H1 (cell line): ENCODE measurements around the gene OGFRL1. TPM values are rescaled to one million over a fixed set of nuclear protein-coding genes. Genes with fewer than 3 reads are reported as not detected.

Source experiments
- CTCF ChIA-PET: fragments of 300-600 bp; sonication (Branson Sonifier 250); formaldehyde crosslinking; loops from one replicate; lab custom pipeline; 2021; ENCODE audit not compliant: partially characterized antibody; lab: Charles Lee
- POLR2A ChIA-PET: fragments of 300-600 bp; sonication (Branson Sonifier 250); formaldehyde crosslinking; loops from one replicate; lab custom pipeline; 2021; ENCODE audit warnings: inconsistent platforms; ENCODE audit not compliant: partially characterized antibody; lab: Charles Lee
- DNase-seq, 2 experiments: peaks; one replicate each; pipeline versions ENCODE4 v3.0.0 to v3.0.0-alpha.2; 2010 to 2022; ENCODE audit warnings: low spot score in 2 of 2, low read depth in 1 of 2, mixed read lengths in 1 of 2
- FAIRE-seq: peaks from 2 replicates; lab custom pipeline; 2011; peaks lifted over from hg19 to GRCh38; lab: Jason Lieb, UNC
- H2AFZ ChIP-seq: 2 replicates; pipeline ENCODE4 v1.8.1; 2012; ENCODE audit warnings: low read length, inconsistent platforms
- H2AK5ac ChIP-seq: 2 replicates; pipeline ENCODE4 v1.6.1; 2013; ENCODE audit warnings: low read depth, low read length
- H2BK120ac ChIP-seq: replicated peaks from 2 replicates; pipeline ENCODE3; 2013; ENCODE audit warnings: low read depth, low read length, inconsistent platforms
- H2BK12ac ChIP-seq: 2 replicates; pipeline ENCODE4 v1.6.1; 2013; ENCODE audit warnings: low read depth, low read length
- H2BK15ac ChIP-seq: 2 replicates; pipeline ENCODE4 v1.6.1; 2013; ENCODE audit warnings: low read length
- H2BK20ac ChIP-seq: 2 replicates; pipeline ENCODE4 v1.6.1; 2013; ENCODE audit warnings: low read length
- H2BK5ac ChIP-seq: 2 replicates; pipeline ENCODE4 v1.6.1; 2013; ENCODE audit warnings: low read depth, low read length
- H3K14ac ChIP-seq: 2 replicates; pipeline ENCODE4 v1.6.1; 2013; ENCODE audit warnings: inconsistent platforms; ENCODE audit not compliant: insufficient read length
- H3K18ac ChIP-seq: 2 replicates; pipeline ENCODE4 v1.6.1; 2013; ENCODE audit warnings: low read length; ENCODE audit errors: extremely low read depth
- H3K23ac ChIP-seq: 2 replicates; pipeline ENCODE4 v1.6.1; 2013; ENCODE audit warnings: inconsistent platforms; ENCODE audit not compliant: insufficient read length
- H3K23me2 ChIP-seq: 2 replicates; pipeline ENCODE4 v1.6.1; 2013; ENCODE audit warnings: low read depth, low read length
- H3K27ac ChIP-seq: 2 replicates; pipeline ENCODE4 v1.6.1; 2011; ENCODE audit warnings: low read depth, low read length, inconsistent platforms
- H3K27me3 ChIP-seq, 4 experiments: replicated peaks in 1 of 4; 1 replicate in 1 of 4; 2 replicates in 3 of 4; pipeline versions ENCODE4 v1.6.1 to v1.8.1; 2011 to 2013; ENCODE audit warnings: low read length in 3 of 4, mild to moderate bottlenecking in 3 of 4, inconsistent platforms in 2 of 4, mixed read lengths in 2 of 4, moderate library complexity in 1 of 4; ENCODE audit not compliant: control insufficient read depth in 3 of 4, insufficient read depth in 3 of 4; ENCODE audit errors: extremely low read depth in 1 of 4
- H3K36me3 ChIP-seq, 4 experiments: 2 replicates each; pipeline versions ENCODE4 v1.6.1 to v1.8.1; 2011 to 2013; ENCODE audit warnings: mild to moderate bottlenecking in 4 of 4, low read length in 3 of 4, moderate library complexity in 2 of 4, control low read depth in 1 of 4, inconsistent platforms in 1 of 4; ENCODE audit not compliant: insufficient read depth in 4 of 4, control insufficient read depth in 2 of 4
- H3K4ac ChIP-seq: replicated peaks from 2 replicates; pipeline ENCODE3; 2013; ENCODE audit warnings: low read length, low read depth, mixed read lengths, inconsistent platforms; ENCODE audit not compliant: insufficient read length
- H3K4me1 ChIP-seq, 4 experiments: replicated peaks in 1 of 4; 1 replicate in 1 of 4; 2 replicates in 3 of 4; pipeline versions ENCODE4 v1.6.1 to v1.8.1; 2011 to 2013; ENCODE audit warnings: low read length in 3 of 4, inconsistent platforms in 2 of 4, mixed read lengths in 1 of 4; ENCODE audit not compliant: insufficient read depth in 4 of 4, control insufficient read depth in 3 of 4
- H3K4me2 ChIP-seq, 2 experiments: 2 replicates each; pipeline versions ENCODE4 v1.6.1 to v1.8.1; 2011 to 2013; ENCODE audit warnings: low read depth in 2 of 2, low read length in 2 of 2, control low read depth in 1 of 2, inconsistent platforms in 1 of 2, mild to moderate bottlenecking in 1 of 2; ENCODE audit not compliant: insufficient read depth in 1 of 2
- H3K4me3 ChIP-seq, 4 experiments: fragments of 200-600, 300-600 bp in 1 of 4; sonication (generic), shearing (Covaris generic), sonication (Bioruptor Twin) in 1 of 4; 2 replicates each; pipeline versions ENCODE4 v1.5.1 to v1.8.1; 2011 to 2016; ENCODE audit warnings: low read length in 4 of 4, low read depth in 3 of 4, control low read depth in 2 of 4, inconsistent platforms in 2 of 4, mild to moderate bottlenecking in 2 of 4, mixed read lengths in 1 of 4, moderate library complexity in 1 of 4; ENCODE audit not compliant: insufficient read depth in 2 of 4; ENCODE audit errors: extremely low read depth in 1 of 4
- H3K56ac ChIP-seq: replicated peaks from 2 replicates; pipeline ENCODE3; 2013; ENCODE audit warnings: low read depth, mild to moderate bottlenecking, mixed read lengths, low read length, inconsistent platforms; ENCODE audit not compliant: insufficient read length
- H3K79me1 ChIP-seq: 2 replicates; pipeline ENCODE4 v1.6.1; 2013; ENCODE audit warnings: low read depth, low read length, control low read depth
- H3K79me2 ChIP-seq, 2 experiments: 2 replicates each; pipeline versions ENCODE4 v1.6.1 to v1.8.1; 2012 to 2013; ENCODE audit warnings: low read length in 2 of 2, mild to moderate bottlenecking in 2 of 2, inconsistent platforms in 1 of 2; ENCODE audit not compliant: insufficient read depth in 2 of 2, control insufficient read depth in 1 of 2
- H3K9ac ChIP-seq, 4 experiments: replicated peaks in 1 of 4; 1 replicate in 1 of 4; 2 replicates in 3 of 4; pipeline versions ENCODE4 v1.6.1 to v1.8.1; 2011 to 2013; ENCODE audit warnings: low read depth in 3 of 4, low read length in 3 of 4, control low read depth in 2 of 4, mild to moderate bottlenecking in 2 of 4, moderate library complexity in 2 of 4, inconsistent platforms in 1 of 4; ENCODE audit errors: extremely low read depth in 1 of 4
- H3K9me3 ChIP-seq, 2 experiments: 2 replicates each; pipeline versions ENCODE4 v1.6.1 to v1.8.1; 2012 to 2013; ENCODE audit warnings: mild to moderate bottlenecking in 2 of 2, moderate library complexity in 2 of 2, control low read depth in 1 of 2, inconsistent platforms in 1 of 2, low read depth in 1 of 2, low read length in 1 of 2, mixed read lengths in 1 of 2; ENCODE audit not compliant: insufficient read depth in 2 of 2
- H4K20me1 ChIP-seq, 2 experiments: replicated peaks in 1 of 2; 2 replicates each; pipeline versions ENCODE3 to v1.8.1; 2011 to 2013; ENCODE audit warnings: inconsistent platforms in 2 of 2, low read length in 2 of 2, mild to moderate bottlenecking in 1 of 2; ENCODE audit not compliant: insufficient read depth in 2 of 2, control insufficient read depth in 1 of 2
- H4K5ac ChIP-seq: 2 replicates; pipeline ENCODE4 v1.6.1; 2013; ENCODE audit warnings: low read length, low read depth, mixed read lengths, inconsistent platforms; ENCODE audit not compliant: insufficient read length
- H4K8ac ChIP-seq: 2 replicates; pipeline ENCODE4 v1.8.0; 2013; ENCODE audit warnings: mild to moderate bottlenecking, moderate library complexity, low read length, inconsistent platforms; ENCODE audit not compliant: insufficient read depth; ENCODE audit errors: extremely low read depth
- H4K91ac ChIP-seq: replicated peaks from 2 replicates; pipeline ENCODE3; 2013; ENCODE audit warnings: low read length, mixed read lengths, inconsistent platforms; ENCODE audit not compliant: insufficient read length
- CTCF ChIP-seq, 3 experiments: IDR thresholded peaks; 1 replicate in 2 of 3; 2 replicates in 1 of 3; pipeline versions ENCODE4 v1.5.1 to v1.6.1; 2011; ENCODE audit warnings: low read length in 3 of 3, mild to moderate bottlenecking in 3 of 3, inconsistent platforms in 2 of 3, low read depth in 1 of 3, moderate library complexity in 1 of 3; ENCODE audit not compliant: insufficient read depth in 1 of 3; ENCODE audit errors: control extremely low read depth in 1 of 3
- GABPA ChIP-seq: IDR thresholded peaks from 2 replicates; pipeline ENCODE4 v1.6.1; 2011; ENCODE audit warnings: mild to moderate bottlenecking, low read length, moderate library complexity, borderline replicate concordance; ENCODE audit not compliant: insufficient read depth
- HDAC2 ChIP-seq, 2 experiments: fragments of 300-600 bp in 1 of 2; sonication (generic) in 1 of 2; IDR thresholded peaks; 2 replicates each; pipeline ENCODE4 v1.6.1; 2011 to 2012; ENCODE audit warnings: low read depth in 2 of 2, low read length in 2 of 2, mild to moderate bottlenecking in 2 of 2, moderate library complexity in 2 of 2, borderline replicate concordance in 1 of 2, inconsistent platforms in 1 of 2
- NRF1 ChIP-seq: IDR thresholded peaks from 2 replicates; pipeline ENCODE4 v1.6.1; 2011; ENCODE audit warnings: mild to moderate bottlenecking, low read depth, low read length, improper control_type of control experiment
- RAD21 ChIP-seq, 2 experiments: IDR thresholded peaks in 1 of 2; conservative IDR thresholded peaks in 1 of 2; 2 replicates each; pipeline ENCODE4 v1.6.1; 2011; ENCODE audit warnings: low read depth in 2 of 2, low read length in 2 of 2, improper control_type of control experiment in 1 of 2, inconsistent platforms in 1 of 2, mild to moderate bottlenecking in 1 of 2, moderate library complexity in 1 of 2
- SP4 ChIP-seq: IDR thresholded peaks from 2 replicates; pipeline ENCODE4 v1.6.1; 2012; ENCODE audit warnings: low read length, inconsistent platforms
- SRF ChIP-seq: IDR thresholded peaks from 2 replicates; pipeline ENCODE4 v1.6.1; 2011; ENCODE audit warnings: mild to moderate bottlenecking, low read depth, low read length, moderate library complexity
- polyA plus RNA-seq, 7 experiments: library from polyadenylated mRNA; depleted of rRNA in 3 of 7; stranded (reverse) in 5 of 7; unstranded in 2 of 7; fragments of >200 nt in 5 of 7; fragments of 200-250 nt in 2 of 7; gene quantifications; 1 replicate in 5 of 7; 2 replicates in 1 of 7; 4 replicates in 1 of 7; pipeline versions ENCODE4 v1.2.1 to v1.2.3, GENCODE V29; 2011 to 2013; ENCODE audit warnings: missing spikeins in 2 of 7, mixed read lengths in 2 of 7
- total RNA-seq: library from RNA; stranded (reverse); fragmentation: NEBNext Ultra II Directional; extraction: Animal tissue kit (Norgen Biotek cat#: 25700); gene quantifications from 2 replicates; pipeline ENCODE4 v1.2.1, GENCODE V29; 2021

OGFRL1 gene
- total and polyA plus RNA-seq, 2 of the 8 experiments (the other 6 are each of a cell fraction or from before 2014, with no cell fraction given) = 1.1 to 9.0 TPM

DNA sequence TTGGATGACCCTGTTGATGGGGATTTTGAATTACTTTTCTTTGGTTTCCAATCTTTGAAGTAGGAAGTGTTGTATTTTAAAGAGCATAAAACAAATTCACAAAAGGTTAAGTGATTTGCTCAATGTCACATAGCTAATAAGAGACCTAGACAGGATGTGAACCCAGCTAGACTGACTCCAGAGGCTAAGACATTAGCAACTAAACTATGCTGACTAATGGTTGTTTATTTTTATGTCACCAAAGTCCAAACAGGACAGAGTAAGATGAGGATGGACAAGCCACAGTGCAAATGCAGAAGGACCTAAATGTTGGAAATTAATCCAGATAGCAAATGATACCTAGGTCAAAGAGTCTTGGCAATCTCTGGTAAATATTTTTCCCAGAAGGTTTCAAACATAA, 38.0 kb downstream of the OGFRL1 start:
- Histone ChIP-seq H2BK120ac (no peak overlapping the region), H2AFZ (no peak overlapping the region), H3K18ac (no peak overlapping the region)
- FAIRE-seq = no peak
- TF ChIP-seq HDAC2 (IDR thresholded peaks at IDR 0.05; ENCODE audit: borderline replicate concordance in 1 of 2, low read depth in 2 of 2, low read length in 2 of 2) (no peak), CTCF (IDR thresholded peaks at IDR 0.05; ENCODE audit: control extremely low read depth in 1 of 3, insufficient read depth in 1 of 3, low read depth in 1 of 3, low read length in 3 of 3) (no peak), SP4 (no peak), NRF1 (no peak), SRF (no peak), GABPA (no peak), RAD21 (IDR thresholded peaks at IDR 0.05 in 1 of 2, conservative IDR thresholded peaks at IDR 0.05 in 1 of 2; ENCODE audit: low read depth in 2 of 2, low read length in 2 of 2) (no peak)
- TF ChIP-seq, all 59 proteins: peak for 0
- CTCF ChIA-PET = interaction anchor here (0.9 kb wide), 1 partner anchor 34 kb away, joined by 3 read pairs; no protein-coding TSS in a partner anchor
- H2BK5ac ChIP-seq = no peak overlapping the region
- POLR2A ChIA-PET = no interaction called here
- no peak overlapping the region for H2BK12ac ChIP-seq
- no peak overlapping the region for H3K56ac ChIP-seq
- H3K23ac ChIP-seq = no peak overlapping the region
- H4K8ac ChIP-seq = no peak overlapping the region
- H3K27me3 ChIP-seq = no peaks in the 10 kb centered on the region
- H3K4me2 ChIP-seq = no peak overlapping the region
- DNase-seq = no peak
- no peak overlapping the region for H2BK15ac ChIP-seq
- no peak overlapping the region for H2AK5ac ChIP-seq
- no peaks in the 10 kb centered on the region for H3K79me1 ChIP-seq
- no peaks in the 10 kb centered on the region; the same call in 1 of the 2 replicates for H3K23me2 ChIP-seq
- no peak overlapping the region for H3K4me3 ChIP-seq
- H4K20me1 ChIP-seq = no peaks in the 10 kb centered on the region
- H3K9me3 ChIP-seq = no peaks in the 10 kb centered on the region
- no peak overlapping the region for H2BK20ac ChIP-seq
- no peak overlapping the region for H3K14ac ChIP-seq
- no peak overlapping the region for H4K91ac ChIP-seq
- H3K4me1 ChIP-seq = no peaks in the 10 kb centered on the region
- H3K9ac ChIP-seq = no peak overlapping the region
- H3K36me3 ChIP-seq = no peaks in the 10 kb centered on the region
- no peak overlapping the region for H3K27ac ChIP-seq
- H3K79me2 ChIP-seq = no peaks in the 10 kb centered on the region
- no peak overlapping the region for H4K5ac ChIP-seq
- no peak overlapping the region for H3K4ac ChIP-seq
